GM21723 (cell line): Measurements from ENCODE around the gene SAMD8.
"Not testable (repeated sequence)": the region's sequence is repeated elsewhere in the genome, so short reads cannot be mapped to it uniquely, and the experiment has no call there.

Source experiments
- ATAC-seq: cut with Tn5 transposase; IDR thresholded peaks from one replicate; pipeline ENCODE4 v1.9.1; 2021; ENCODE audit warnings: mild to moderate bottlenecking, moderate library complexity; ENCODE audit not compliant: unreplicated experiment

SAMD8 gene

GRCh38 chr10:75210282-75211006 is 99.0 kb downstream of the SAMD8 start, which contains the start of gene VDAC2:
TSS of gene VDAC2 (plus strand) at chr10:75210796. CDS start at chr10:75211159, 363 bp downstream.
- peak; percentile 88 for ATAC-seq

- ATAC-seq: no peak
Observed at GRCh38 chr10:75211007-75211691, 99.7 kb downstream of the SAMD8 start.

- ATAC-seq: no peak
Observed at GRCh38 chr10:75212343-75212742, 100.9 kb downstream of the SAMD8 start.

- ATAC-seq: no peak
Observed at GRCh38 chr10:75220274-75220673, 108.8 kb downstream of the SAMD8 start.

- not testable (repeated sequence) for ATAC-seq
Observed at GRCh38 chr10:75221492-75221891, 110.0 kb downstream of the SAMD8 start.

GRCh38 chr10:75223507-75223906 is 112.1 kb downstream of the SAMD8 start:
- ATAC-seq: no peak

- ATAC-seq: no peak
Observed at GRCh38 chr10:75226095-75226494, 114.6 kb downstream of the SAMD8 start.

GRCh38 chr10:75226656-75227055 is 115.2 kb downstream of the SAMD8 start:
- no peak for ATAC-seq

- no peak for ATAC-seq
Observed at GRCh38 chr10:75228278-75228677, 116.8 kb downstream of the SAMD8 start.

- no peak for ATAC-seq
Observed at GRCh38 chr10:75228834-75229233, 117.4 kb downstream of the SAMD8 start.

- no peak for ATAC-seq
Observed at GRCh38 chr10:75229971-75230370, 118.5 kb downstream of the SAMD8 start.

- ATAC-seq: peak; percentile 44
Observed at GRCh38 chr10:75230600-75231038, 119.2 kb downstream of the SAMD8 start.
